GM12864 (cell line): ENCODE results near the gene CIAPIN1.

Source experiments
- DNase-seq: peaks from one replicate; pipeline ENCODE4 v3.0.0-alpha.2; 2011; ENCODE audit warnings: low read depth
- H3K4me3 ChIP-seq: 2 replicates; pipeline ENCODE4 v1.5.1; 2011; ENCODE audit warnings: mild to moderate bottlenecking, low read depth, low read length, control low read depth
- TF ChIP-seq, protein P1 (sequence below): IDR thresholded peaks from 2 replicates; pipeline ENCODE4 v1.5.1; 2011; ENCODE audit warnings: low read depth, mild to moderate bottlenecking, moderate library complexity, low read length, control low read depth, inconsistent platforms; ENCODE audit errors: missing control alignments

CIAPIN1 gene

DNA sequence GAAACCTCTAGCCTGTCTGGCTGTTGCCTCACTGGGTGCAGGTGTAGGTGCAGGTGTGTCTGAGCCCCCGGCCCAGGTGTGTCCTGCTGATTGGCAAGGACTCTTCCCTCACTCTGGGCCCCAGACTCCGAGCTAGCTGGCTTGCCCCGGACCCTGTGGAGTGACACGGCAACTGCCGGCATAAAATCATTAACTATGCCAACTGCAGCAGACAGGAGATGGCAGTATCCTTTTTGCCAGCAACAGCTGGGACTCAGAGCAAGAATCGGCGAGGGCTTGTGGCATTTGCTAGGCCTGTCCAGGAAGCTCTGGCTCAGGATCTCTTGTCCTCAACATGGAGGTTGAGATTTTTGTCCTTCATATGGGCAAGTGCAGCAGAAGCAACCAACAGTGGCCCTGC is 20.8 kb downstream of the CIAPIN1 start:
- TF ChIP-seq, protein P1, sequence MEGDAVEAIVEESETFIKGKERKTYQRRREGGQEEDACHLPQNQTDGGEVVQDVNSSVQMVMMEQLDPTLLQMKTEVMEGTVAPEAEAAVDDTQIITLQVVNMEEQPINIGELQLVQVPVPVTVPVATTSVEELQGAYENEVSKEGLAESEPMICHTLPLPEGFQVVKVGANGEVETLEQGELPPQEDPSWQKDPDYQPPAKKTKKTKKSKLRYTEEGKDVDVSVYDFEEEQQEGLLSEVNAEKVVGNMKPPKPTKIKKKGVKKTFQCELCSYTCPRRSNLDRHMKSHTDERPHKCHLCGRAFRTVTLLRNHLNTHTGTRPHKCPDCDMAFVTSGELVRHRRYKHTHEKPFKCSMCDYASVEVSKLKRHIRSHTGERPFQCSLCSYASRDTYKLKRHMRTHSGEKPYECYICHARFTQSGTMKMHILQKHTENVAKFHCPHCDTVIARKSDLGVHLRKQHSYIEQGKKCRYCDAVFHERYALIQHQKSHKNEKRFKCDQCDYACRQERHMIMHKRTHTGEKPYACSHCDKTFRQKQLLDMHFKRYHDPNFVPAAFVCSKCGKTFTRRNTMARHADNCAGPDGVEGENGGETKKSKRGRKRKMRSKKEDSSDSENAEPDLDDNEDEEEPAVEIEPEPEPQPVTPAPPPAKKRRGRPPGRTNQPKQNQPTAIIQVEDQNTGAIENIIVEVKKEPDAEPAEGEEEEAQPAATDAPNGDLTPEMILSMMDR = no peak
- DNase-seq = no peak
- H3K4me3 ChIP-seq = no peak overlapping the region

DNA sequence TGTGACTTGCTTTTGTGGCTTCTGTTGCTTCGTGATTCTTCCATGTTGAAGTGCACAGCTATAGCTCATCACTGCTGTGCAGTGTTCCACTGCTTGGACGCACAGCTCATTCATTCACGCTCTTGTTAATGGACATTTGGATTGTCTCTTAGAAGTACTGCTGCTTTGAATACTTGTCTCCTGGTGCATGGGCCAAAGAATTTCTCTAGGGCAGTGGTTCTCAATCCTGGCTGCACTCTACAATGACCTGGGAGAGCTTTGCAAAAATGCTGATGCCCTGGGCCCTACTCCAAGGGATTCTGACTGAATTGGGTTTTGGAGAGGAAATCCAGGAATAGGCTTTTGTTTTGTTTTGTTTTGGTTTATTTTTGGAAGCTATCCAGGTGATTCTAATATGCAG is 22.6 kb downstream of the CIAPIN1 start:
- TF ChIP-seq, protein P1 = no peak
- no peak for DNase-seq
- H3K4me3 ChIP-seq = no peak overlapping the region

DNA sequence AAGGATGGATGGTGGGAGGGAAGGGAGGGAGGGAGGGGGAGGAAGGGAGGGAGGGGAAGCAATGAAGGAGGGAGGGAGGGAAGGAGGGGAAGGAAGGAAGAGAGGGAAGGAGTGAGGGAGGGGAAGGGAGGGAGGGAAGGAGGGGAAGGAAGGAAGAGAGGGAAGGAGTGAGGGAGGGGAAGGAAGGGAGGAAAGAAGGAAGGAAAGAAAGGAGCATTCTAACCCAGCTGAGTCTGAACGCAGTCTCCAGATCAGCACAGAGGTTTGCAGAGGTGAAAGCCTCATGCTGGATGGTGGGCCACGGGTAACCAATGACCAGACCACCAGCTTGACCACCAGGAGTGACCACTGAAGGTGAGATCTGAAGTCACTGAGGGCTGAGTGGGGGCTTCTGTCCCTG is 24.0 kb downstream of the CIAPIN1 start:
- TF ChIP-seq, protein P1 = no peak
- H3K4me3 ChIP-seq = no peak overlapping the region
- DNase-seq = no peak

DNA sequence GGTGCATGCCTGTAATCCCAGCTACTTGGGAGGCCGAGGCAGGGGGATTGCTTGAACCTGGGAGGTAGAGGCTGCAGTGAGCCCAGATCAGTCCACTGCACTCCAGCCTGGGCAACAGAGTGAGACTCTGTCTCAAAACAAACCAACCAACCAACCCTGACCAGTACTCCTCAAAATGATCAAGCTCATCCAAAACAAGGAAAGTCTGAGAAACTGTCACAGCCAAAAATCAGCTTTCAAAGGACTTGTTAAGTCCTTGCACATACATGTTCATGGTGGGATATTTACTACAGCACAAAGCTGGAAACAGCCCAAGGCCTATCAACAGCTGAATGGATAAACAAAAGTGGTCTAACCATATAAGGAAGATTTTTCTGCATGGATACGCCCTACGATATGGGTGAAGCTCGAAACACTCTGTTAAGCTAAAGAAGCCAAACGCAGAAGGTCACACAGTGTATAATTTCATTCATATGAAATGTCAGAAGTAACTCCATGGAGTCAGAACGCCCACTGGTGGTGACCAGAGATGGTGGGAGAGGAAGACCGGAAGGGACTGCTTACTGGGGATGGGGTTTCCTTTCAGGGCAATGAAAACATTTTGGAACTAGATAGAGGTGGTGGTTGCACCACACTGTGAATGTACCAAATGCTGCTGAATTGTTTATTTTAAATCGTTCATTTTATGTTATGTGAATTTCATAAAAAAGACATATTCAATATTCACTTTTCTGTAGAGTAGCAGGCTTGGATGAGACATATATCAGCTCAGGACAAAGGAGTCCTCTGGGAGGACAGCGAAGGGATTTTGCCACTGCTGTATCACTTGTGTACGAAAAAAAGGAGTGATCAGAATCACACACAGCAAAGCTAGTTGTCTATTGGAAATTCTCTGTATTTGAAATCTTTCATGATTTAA is 24.9 kb downstream of the CIAPIN1 start:
- H3K4me3 ChIP-seq = no peak overlapping the region
- no peak for DNase-seq
- TF ChIP-seq, protein P1 = peak; percentile 53

DNA sequence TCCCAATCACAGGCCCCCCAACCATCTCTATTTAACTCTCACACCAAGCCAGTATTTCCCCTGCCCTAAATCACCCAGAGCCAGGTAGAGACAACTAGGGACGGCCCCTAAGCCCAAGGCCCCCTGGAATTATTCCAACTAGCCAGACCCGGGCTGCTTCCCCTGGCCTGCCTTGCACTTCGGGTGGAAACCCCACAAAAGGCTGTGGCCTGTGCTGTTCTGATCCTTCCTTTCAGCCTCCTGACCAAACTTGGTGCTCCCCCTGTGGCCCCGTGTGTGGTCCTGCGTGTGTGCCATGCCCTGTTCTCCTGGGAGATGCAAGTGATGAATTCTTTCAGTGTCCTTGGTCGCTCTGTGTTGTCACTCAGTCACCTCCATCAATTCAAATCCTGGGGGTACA is 27.7 kb downstream of the CIAPIN1 start:
- no peak for DNase-seq
- TF ChIP-seq, protein P1 = no peak
- no peak overlapping the region for H3K4me3 ChIP-seq

DNA sequence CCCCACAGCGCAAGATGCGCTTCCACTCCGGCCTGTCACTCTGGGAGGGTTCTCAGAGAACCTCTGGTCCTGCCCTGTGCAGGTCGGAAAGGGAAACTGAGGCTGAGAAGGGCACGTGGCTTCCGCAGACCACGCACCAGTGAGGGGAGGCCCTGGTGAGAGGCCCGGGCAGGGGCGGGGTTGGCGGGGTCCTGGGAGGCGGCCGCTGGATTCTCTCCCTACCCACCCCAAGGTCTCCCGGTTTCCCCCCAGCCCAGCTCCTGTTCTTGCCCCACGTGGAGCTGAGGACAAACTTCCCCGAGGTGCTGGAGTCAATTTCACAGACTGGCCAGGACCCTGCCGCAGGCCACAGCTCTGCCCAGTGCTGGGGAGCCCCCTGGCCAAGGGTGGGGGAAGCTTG is 31.1 kb downstream of the CIAPIN1 start:
- DNase-seq = no peak
- no peak overlapping the region for H3K4me3 ChIP-seq
- TF ChIP-seq, protein P1 = no peak

DNA sequence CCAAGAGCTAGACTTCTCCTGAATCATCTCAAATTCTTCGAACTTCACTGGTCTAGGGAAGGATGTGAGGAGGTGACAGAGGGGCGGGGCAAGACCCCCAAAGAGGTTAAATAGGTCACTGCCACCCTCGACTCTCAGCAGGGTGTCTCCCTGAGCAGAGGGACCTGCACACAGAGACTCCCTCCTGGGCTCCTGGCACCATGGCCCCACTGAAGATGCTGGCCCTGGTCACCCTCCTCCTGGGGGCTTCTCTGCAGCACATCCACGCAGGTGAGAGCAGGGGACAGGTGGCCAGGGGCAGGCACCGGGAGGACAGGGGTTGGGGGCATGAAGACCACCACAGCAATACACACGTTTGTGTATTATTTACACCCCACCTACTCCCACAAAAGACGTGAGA is 33.5 kb downstream of the CIAPIN1 start:
- DNase-seq = no peak
- TF ChIP-seq, protein P1 = no peak
- no peak overlapping the region for H3K4me3 ChIP-seq
